Measurements from ENCODE around the gene ANKFN1.

DNA sequence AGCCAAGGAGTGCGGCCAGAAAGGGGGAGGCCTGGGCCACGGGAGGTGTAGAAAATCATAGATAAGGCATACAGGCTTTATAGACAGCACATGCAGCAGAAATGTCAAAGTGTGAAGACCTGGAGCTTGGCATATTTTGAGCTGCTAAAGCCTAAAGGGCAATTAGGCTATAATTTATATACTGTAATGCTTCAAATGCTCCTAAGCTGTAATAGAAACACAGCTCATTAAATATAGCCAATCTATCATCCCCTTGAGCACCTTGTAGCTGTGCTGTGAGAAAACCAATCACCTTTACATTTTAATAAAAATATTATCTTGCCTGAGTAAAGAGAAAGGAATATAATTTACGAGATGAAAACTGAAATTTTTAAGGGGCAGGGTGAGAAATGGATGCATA lies 342.3 kb downstream of the ANKFN1 start:
- TF ChIP-seq, protein P1, sequence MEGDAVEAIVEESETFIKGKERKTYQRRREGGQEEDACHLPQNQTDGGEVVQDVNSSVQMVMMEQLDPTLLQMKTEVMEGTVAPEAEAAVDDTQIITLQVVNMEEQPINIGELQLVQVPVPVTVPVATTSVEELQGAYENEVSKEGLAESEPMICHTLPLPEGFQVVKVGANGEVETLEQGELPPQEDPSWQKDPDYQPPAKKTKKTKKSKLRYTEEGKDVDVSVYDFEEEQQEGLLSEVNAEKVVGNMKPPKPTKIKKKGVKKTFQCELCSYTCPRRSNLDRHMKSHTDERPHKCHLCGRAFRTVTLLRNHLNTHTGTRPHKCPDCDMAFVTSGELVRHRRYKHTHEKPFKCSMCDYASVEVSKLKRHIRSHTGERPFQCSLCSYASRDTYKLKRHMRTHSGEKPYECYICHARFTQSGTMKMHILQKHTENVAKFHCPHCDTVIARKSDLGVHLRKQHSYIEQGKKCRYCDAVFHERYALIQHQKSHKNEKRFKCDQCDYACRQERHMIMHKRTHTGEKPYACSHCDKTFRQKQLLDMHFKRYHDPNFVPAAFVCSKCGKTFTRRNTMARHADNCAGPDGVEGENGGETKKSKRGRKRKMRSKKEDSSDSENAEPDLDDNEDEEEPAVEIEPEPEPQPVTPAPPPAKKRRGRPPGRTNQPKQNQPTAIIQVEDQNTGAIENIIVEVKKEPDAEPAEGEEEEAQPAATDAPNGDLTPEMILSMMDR (IDR thresholded peaks at IDR 0.05): no peak
- no peak for TF ChIP-seq POLR2AphosphoS5 (IDR thresholded peaks at IDR 0.05)
- no peak for TF ChIP-seq POLR2A (IDR thresholded peaks at IDR 0.05)

Data from breast epithelium (tissue), 3 donors.